Astrocyte (in vitro differentiated cells and primary cell): ENCODE measurements around the gene GALNS. TPM values are rescaled to one million over a fixed set of nuclear protein-coding genes. Genes with fewer than 3 reads are reported as not detected.

Source experiments
- DNase-seq: peaks from one replicate; pipeline ENCODE4 v3.0.0-alpha.2; 2010; ENCODE audit warnings: low read depth
- FAIRE-seq: peaks from 2 replicates; lab custom pipeline; 2011; peaks lifted over from hg19 to GRCh38; lab: Jason Lieb, UNC
- H2AFZ ChIP-seq: 2 replicates; pipeline ENCODE4 v1.6.0; 2012; ENCODE audit warnings: low read depth, low read length, inconsistent platforms
- H3K27ac ChIP-seq: 2 replicates; pipeline ENCODE4 v1.5.1; 2011; ENCODE audit warnings: low read depth, low read length, inconsistent platforms
- H3K27me3 ChIP-seq: 2 replicates; pipeline ENCODE4 v1.6.0; 2011; ENCODE audit warnings: low read length, inconsistent platforms; ENCODE audit not compliant: insufficient read depth
- H3K36me3 ChIP-seq: 2 replicates; pipeline ENCODE4 v1.5.1; 2011; ENCODE audit warnings: low read length, inconsistent platforms; ENCODE audit not compliant: insufficient read depth
- H3K4me1 ChIP-seq: 2 replicates; pipeline ENCODE4 v1.5.1; 2011; ENCODE audit warnings: low read length, inconsistent platforms; ENCODE audit not compliant: insufficient read depth
- H3K4me2 ChIP-seq: 2 replicates; pipeline ENCODE4 v1.6.0; 2012; ENCODE audit warnings: low read length, inconsistent platforms
- H3K4me3 ChIP-seq: 2 replicates; pipeline ENCODE4 v1.5.1; 2011; ENCODE audit warnings: low read depth, mild to moderate bottlenecking, low read length, inconsistent platforms; ENCODE audit not compliant: insufficient read depth
- H3K79me2 ChIP-seq: 2 replicates; pipeline ENCODE4 v1.6.0; 2012; ENCODE audit warnings: mild to moderate bottlenecking, low read length, inconsistent platforms; ENCODE audit not compliant: insufficient read depth
- H3K9ac ChIP-seq: 2 replicates; pipeline ENCODE4 v1.6.0; 2012; ENCODE audit warnings: mild to moderate bottlenecking, low read length, inconsistent platforms
- H3K9me3 ChIP-seq: 2 replicates; pipeline ENCODE4 v1.5.1; 2012; ENCODE audit warnings: low read depth, mild to moderate bottlenecking, low read length, inconsistent platforms; ENCODE audit not compliant: insufficient read depth
- H4K20me1 ChIP-seq: 2 replicates; pipeline ENCODE4 v1.6.0; 2012; ENCODE audit warnings: low read length, inconsistent platforms; ENCODE audit not compliant: insufficient read depth
- H3K27ac Mint-ChIP-seq: one replicate; pipeline ENCODE4 v1.8.0; 2021; ENCODE audit warnings: mild to moderate bottlenecking, mixed read lengths; ENCODE audit not compliant: unreplicated experiment
- H3K27me3 Mint-ChIP-seq: one replicate; pipeline ENCODE4 v1.8.0; 2021; ENCODE audit warnings: low read depth, mixed read lengths; ENCODE audit not compliant: unreplicated experiment
- H3K36me3 Mint-ChIP-seq: one replicate; pipeline ENCODE4 v1.8.0; 2021; ENCODE audit warnings: low read depth, mixed read lengths; ENCODE audit not compliant: unreplicated experiment
- H3K4me1 Mint-ChIP-seq: one replicate; pipeline ENCODE4 v1.8.0; 2021; ENCODE audit warnings: low read depth, mixed read lengths; ENCODE audit not compliant: unreplicated experiment
- H3K4me3 Mint-ChIP-seq: one replicate; pipeline ENCODE4 v1.8.0; 2021; ENCODE audit warnings: mild to moderate bottlenecking, moderate library complexity, mixed read lengths; ENCODE audit not compliant: unreplicated experiment
- H3K9me3 Mint-ChIP-seq: one replicate; pipeline ENCODE4 v1.8.0; 2021; ENCODE audit warnings: mild to moderate bottlenecking, mixed read lengths; ENCODE audit not compliant: unreplicated experiment
- EZH2 ChIP-seq: IDR thresholded peaks from 2 replicates; pipeline ENCODE4 v1.6.1; 2012; ENCODE audit warnings: mild to moderate bottlenecking, low read length, inconsistent platforms; ENCODE audit not compliant: insufficient read depth
- total RNA-seq: library from RNA; stranded (reverse); gene quantifications from 2 replicates; pipeline ENCODE4 v1.2.1, GENCODE V29; 2021
- TF ChIP-seq, protein P1 (sequence below): IDR thresholded peaks from 2 replicates; pipeline ENCODE4 v1.5.1; 2011; ENCODE audit warnings: low read depth, mild to moderate bottlenecking, inconsistent platforms, low read length, moderate library complexity; ENCODE audit not compliant: insufficient read depth

The GALNS gene
- total RNA-seq, 1 donor from 2014 or later = 31.7 TPM

GRCh38 chr16:88865310-88865709 lies 8.6 kb upstream of the GALNS start:
- TF ChIP-seq, protein P1, sequence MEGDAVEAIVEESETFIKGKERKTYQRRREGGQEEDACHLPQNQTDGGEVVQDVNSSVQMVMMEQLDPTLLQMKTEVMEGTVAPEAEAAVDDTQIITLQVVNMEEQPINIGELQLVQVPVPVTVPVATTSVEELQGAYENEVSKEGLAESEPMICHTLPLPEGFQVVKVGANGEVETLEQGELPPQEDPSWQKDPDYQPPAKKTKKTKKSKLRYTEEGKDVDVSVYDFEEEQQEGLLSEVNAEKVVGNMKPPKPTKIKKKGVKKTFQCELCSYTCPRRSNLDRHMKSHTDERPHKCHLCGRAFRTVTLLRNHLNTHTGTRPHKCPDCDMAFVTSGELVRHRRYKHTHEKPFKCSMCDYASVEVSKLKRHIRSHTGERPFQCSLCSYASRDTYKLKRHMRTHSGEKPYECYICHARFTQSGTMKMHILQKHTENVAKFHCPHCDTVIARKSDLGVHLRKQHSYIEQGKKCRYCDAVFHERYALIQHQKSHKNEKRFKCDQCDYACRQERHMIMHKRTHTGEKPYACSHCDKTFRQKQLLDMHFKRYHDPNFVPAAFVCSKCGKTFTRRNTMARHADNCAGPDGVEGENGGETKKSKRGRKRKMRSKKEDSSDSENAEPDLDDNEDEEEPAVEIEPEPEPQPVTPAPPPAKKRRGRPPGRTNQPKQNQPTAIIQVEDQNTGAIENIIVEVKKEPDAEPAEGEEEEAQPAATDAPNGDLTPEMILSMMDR = no peak
- no peak for TF ChIP-seq EZH2
- Histone ChIP-seq H3K9me3 (no peaks in the 10 kb centered on the region), H3K9ac (no peak overlapping the region), H3K27me3 (peaks cover 4% of the 10 kb centered on the region), H3K36me3 (peaks cover under 1% of the 10 kb centered on the region), H4K20me1 (no peaks in the 10 kb centered on the region), H3K4me1 (no peaks in the 10 kb centered on the region), H3K79me2 (no peaks in the 10 kb centered on the region), H3K4me3 (no peak overlapping the region), H3K27ac (no peak overlapping the region), H2AFZ (no peak overlapping the region), H3K4me2 (no peak overlapping the region)
- H3K27me3 Mint-ChIP-seq = peaks cover 20% of the 10 kb centered on the region
- FAIRE-seq (no peak), DNase-seq (no peak)
- no peak overlapping the region for H3K27ac Mint-ChIP-seq
- no peaks in the 10 kb centered on the region for H3K4me1 Mint-ChIP-seq
- H3K9me3 Mint-ChIP-seq = no peaks in the 10 kb centered on the region
- H3K4me3 Mint-ChIP-seq = no peak overlapping the region
- peaks cover 10% of the 10 kb centered on the region for H3K36me3 Mint-ChIP-seq

- Histone ChIP-seq H3K4me1 (no peaks in the 10 kb centered on the region), H3K36me3 (peaks cover 2% of the 10 kb centered on the region), H3K9ac (no peak overlapping the region), H4K20me1 (no peaks in the 10 kb centered on the region), H3K9me3 (no peaks in the 10 kb centered on the region), H2AFZ (no peak overlapping the region), H3K27me3 (peaks cover 4% of the 10 kb centered on the region), H3K4me2 (no peak overlapping the region), H3K27ac (no peak overlapping the region), H3K79me2 (no peaks in the 10 kb centered on the region), H3K4me3 (no peak overlapping the region)
- peaks cover 18% of the 10 kb centered on the region for H3K27me3 Mint-ChIP-seq
- TF ChIP-seq EZH2 = no peak
- TF ChIP-seq, protein P1 = no peak
- H3K9me3 Mint-ChIP-seq = no peaks in the 10 kb centered on the region
- H3K36me3 Mint-ChIP-seq = peaks cover 11% of the 10 kb centered on the region
- DNase-seq (no peak), FAIRE-seq (no peak)
- no peak overlapping the region for H3K27ac Mint-ChIP-seq
- H3K4me1 Mint-ChIP-seq = no peaks in the 10 kb centered on the region
- no peak overlapping the region for H3K4me3 Mint-ChIP-seq
These were observed 7.8 kb upstream of the GALNS start for GRCh38 chr16:88864521-88864920.

GRCh38 chr16:88864099-88864498 lies 7.4 kb upstream of the GALNS start:
- H3K4me1 ChIP-seq = no peaks in the 10 kb centered on the region
- FAIRE-seq (no peak), DNase-seq (no peak)
- no peak overlapping the region for H3K4me2 ChIP-seq
- H3K9me3 Mint-ChIP-seq = no peaks in the 10 kb centered on the region
- H4K20me1 ChIP-seq = no peaks in the 10 kb centered on the region
- no peaks in the 10 kb centered on the region for H3K9me3 ChIP-seq
- no peak overlapping the region for H3K9ac ChIP-seq
- peaks cover 12% of the 10 kb centered on the region for H3K36me3 Mint-ChIP-seq
- H3K36me3 ChIP-seq = peaks cover 2% of the 10 kb centered on the region
- no peak overlapping the region for H3K27ac Mint-ChIP-seq
- no peak overlapping the region for H3K27ac ChIP-seq
- no peak for TF ChIP-seq EZH2
- TF ChIP-seq, protein P1 = no peak
- peaks cover 4% of the 10 kb centered on the region for H3K27me3 ChIP-seq
- H3K4me3 ChIP-seq = no peak overlapping the region
- no peak overlapping the region for H2AFZ ChIP-seq
- no peaks in the 10 kb centered on the region for H3K79me2 ChIP-seq
- no peaks in the 10 kb centered on the region for H3K4me1 Mint-ChIP-seq
- no peak overlapping the region for H3K4me3 Mint-ChIP-seq
- peaks cover 14% of the 10 kb centered on the region for H3K27me3 Mint-ChIP-seq
